HG03354 (cell line): ENCODE data around the gene CLTCL1.
"Not testable (repeated sequence)": the region's sequence is repeated elsewhere in the genome, so short reads cannot be mapped to it uniquely, and the experiment has no call there.

ENCODE experiments used
- ATAC-seq: cut with Tn5 transposase; IDR thresholded peaks from one replicate; pipeline ENCODE4 v1.9.1; 2021; ENCODE audit warnings: mild to moderate bottlenecking; ENCODE audit not compliant: unreplicated experiment, poor library complexity, severe bottlenecking

Gene CLTCL1

GRCh38 chr22:19168088-19168890, 123.2 kb downstream of the CLTCL1 start:
- ATAC-seq = no peak

GRCh38 chr22:19167106-19167869, 124.2 kb downstream of the CLTCL1 start:
- no peak for ATAC-seq

GRCh38 chr22:19166421-19166820, 125.1 kb downstream of the CLTCL1 start:
- no peak for ATAC-seq

GRCh38 chr22:19164425-19164824, 127.1 kb downstream of the CLTCL1 start:
- no peak for ATAC-seq

- not testable (repeated sequence) for ATAC-seq
Observed at GRCh38 chr22:19158649-19159048, 132.9 kb downstream of the CLTCL1 start.

- not testable (repeated sequence) for ATAC-seq
Observed at GRCh38 chr22:19156109-19156508, 135.4 kb downstream of the CLTCL1 start.

GRCh38 chr22:19152942-19153883, 138.3 kb downstream of the CLTCL1 start:
- no peak for ATAC-seq

- ATAC-seq = no peak
Observed at GRCh38 chr22:19151329-19152191, 140.0 kb downstream of the CLTCL1 start.

- no peak for ATAC-seq
Observed at GRCh38 chr22:19150482-19151328, 140.8 kb downstream of the CLTCL1 start.

GRCh38 chr22:19149991-19150390, 141.5 kb downstream of the CLTCL1 start, which contains the start of gene GSC2:
Gene GSC2 (minus strand): TSS chr22:19150292. CDS start chr22:19150283, 9 bp downstream.
- no peak for ATAC-seq

- ATAC-seq = no peak
Observed at GRCh38 chr22:19149047-19149883, 142.3 kb downstream of the CLTCL1 start.

- ATAC-seq = no peak
Observed at GRCh38 chr22:19148417-19149046, 143.0 kb downstream of the CLTCL1 start.

- no peak for ATAC-seq
Observed at GRCh38 chr22:19147195-19147780, 144.2 kb downstream of the CLTCL1 start.

- no peak for ATAC-seq
Observed at GRCh38 chr22:19146215-19146968, 145.1 kb downstream of the CLTCL1 start.

GRCh38 chr22:19143967-19144400, 147.5 kb downstream of the CLTCL1 start:
- no peak for ATAC-seq

- ATAC-seq = no peak
Observed at GRCh38 chr22:19143212-19143611, 148.3 kb downstream of the CLTCL1 start.
